NOMO-1 (cell line): ENCODE data around the gene SKAP1.
"Not testable (repeated sequence)": the region's sequence is repeated elsewhere in the genome, so short reads cannot be mapped to it uniquely, and the experiment has no call there.

ENCODE experiments used
- DNase-seq, 2 experiments: peaks; one replicate each; lab custom pipeline; 2025; ENCODE audit not compliant: unreplicated experiment in 2 of 2; lab: John Stamatoyannopoulos, UW

Gene SKAP1

GRCh38 chr17:48228720-48229119, 201.3 kb downstream of the SKAP1 start:
- no peak for DNase-seq

- peak in 1 of 2 experiments; percentile 5 for DNase-seq
These were observed 204.1 kb downstream of the SKAP1 start for GRCh38 chr17:48225725-48226567.

GRCh38 chr17:48223945-48224344, 206.1 kb downstream of the SKAP1 start:
- no peak for DNase-seq

GRCh38 chr17:48219617-48220016, 210.4 kb downstream of the SKAP1 start:
- DNase-seq: no peak

DNA sequence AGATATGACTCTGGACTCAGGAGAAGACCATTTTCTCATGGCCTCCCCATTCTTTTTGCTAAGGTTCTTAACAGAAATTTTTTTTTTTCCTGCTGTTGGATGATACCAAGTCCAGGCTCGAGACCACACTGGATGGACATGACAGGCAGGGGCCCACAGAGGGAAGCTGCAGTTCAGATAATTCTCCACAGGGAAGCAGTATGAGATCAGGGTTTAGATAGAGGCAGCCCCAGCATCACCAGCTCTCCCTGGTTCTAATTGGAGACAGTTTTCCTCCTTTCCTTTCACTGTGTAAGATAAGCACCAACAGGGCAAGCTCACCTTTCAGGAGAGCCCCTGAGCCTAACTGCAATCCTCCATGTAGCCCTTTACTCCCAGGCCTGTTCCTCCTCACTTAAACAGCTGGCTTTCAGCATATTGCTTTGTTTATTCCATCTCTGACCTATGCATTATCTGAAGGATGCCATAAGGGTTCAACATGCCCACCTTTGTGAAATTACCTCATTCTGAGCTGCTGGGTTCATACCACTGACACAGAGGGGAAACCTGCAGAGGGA, 214.4 kb downstream of the SKAP1 start:
- DNase-seq: peak in 1 of 2 experiments; percentile 1

- DNase-seq: no peak
These were observed 216.2 kb downstream of the SKAP1 start for GRCh38 chr17:48213797-48214196.

GRCh38 chr17:48211787-48212186, 218.2 kb downstream of the SKAP1 start:
- no peak for DNase-seq

DNA sequence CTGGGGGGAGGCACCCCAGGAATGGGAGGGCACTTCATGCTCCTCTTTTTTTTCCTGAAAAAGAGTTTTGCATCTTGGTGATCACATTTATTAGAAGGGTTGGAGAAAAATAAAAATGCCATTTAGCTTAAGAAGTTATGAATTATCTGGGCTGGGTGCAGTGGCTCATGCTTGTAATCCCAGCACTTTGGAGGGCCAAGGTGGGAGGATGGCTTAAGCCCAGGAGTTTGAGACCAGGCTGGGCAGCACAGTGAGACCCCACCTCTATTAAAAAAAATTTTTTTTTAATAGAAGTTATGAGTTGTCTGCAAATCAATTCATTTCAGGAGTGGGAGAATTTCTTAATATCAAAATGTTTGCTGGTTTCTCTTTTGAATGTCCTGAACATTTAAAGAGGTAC, 219.0 kb downstream of the SKAP1 start:
- DNase-seq: no peak

DNA sequence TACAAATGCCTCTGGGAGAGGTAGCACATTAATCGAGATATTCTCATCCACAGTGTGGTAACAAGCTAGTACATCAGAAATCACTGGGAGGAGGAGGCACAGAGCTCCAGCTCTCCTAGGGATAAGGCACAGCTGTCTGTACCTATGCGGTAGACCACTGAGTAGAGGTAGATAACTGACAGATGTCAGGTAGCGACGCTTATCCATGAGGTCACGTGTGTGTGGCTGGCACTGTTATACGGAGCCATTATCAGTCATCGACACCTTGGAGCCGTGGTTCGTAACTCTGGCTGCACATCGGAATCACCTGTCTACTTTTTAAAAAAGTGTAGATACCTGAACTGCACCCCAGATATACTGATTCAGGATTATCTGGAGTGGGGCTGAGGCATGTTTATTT, 220.0 kb downstream of the SKAP1 start:
- no peak for DNase-seq

GRCh38 chr17:48207776-48208544, 222.1 kb downstream of the SKAP1 start:
- DNase-seq: no peak

GRCh38 chr17:48207036-48207435, 223.0 kb downstream of the SKAP1 start:
- not testable (repeated sequence) for DNase-seq

DNA sequence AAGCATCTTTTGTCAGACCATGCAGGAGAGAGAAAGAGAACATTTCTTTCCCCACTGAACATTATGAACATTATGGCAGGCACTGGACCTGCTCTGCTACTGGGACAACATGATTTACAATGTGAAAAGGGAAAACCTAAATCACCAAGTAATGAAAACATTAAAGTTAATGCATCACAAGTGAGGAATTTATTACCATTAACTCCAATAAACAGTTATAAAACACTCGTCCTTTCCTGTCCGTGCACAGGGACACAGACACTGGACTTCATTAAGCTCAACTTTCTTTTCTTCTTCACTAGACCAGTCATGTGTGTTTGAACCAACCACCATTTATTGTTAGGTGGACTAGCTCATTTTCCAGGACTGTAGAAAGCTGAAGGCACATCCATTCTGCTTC, 227.1 kb downstream of the SKAP1 start:
- no peak for DNase-seq

DNA sequence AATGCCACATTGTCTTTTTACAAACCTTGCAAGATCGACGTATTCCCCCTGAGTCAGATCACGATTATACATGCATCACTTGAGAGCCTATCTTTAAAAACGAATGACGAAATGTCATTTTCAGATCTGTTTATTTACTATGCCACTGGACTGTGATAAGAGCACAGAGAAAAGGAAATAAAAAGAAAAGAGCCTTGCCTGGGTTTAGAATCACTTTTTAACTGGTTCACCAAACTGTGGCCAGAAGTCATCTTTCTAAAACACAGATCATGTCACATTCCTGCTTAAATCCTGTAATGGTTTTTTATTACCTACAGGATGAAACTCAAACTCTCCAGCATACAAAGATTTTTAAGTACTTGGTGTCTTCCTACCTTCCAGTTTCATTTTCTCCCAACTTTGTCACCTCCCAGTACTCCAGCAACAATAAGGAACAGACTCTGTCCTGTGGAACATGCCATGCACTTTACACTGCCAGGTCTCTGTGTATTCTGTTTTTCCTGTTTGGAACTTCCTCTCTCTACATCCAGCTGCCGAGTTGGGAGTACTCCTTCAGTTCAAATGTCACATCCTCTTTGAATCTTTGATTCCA, 231.0 kb downstream of the SKAP1 start:
- DNase-seq: peak in 1 of 2 experiments; percentile 2

DNA sequence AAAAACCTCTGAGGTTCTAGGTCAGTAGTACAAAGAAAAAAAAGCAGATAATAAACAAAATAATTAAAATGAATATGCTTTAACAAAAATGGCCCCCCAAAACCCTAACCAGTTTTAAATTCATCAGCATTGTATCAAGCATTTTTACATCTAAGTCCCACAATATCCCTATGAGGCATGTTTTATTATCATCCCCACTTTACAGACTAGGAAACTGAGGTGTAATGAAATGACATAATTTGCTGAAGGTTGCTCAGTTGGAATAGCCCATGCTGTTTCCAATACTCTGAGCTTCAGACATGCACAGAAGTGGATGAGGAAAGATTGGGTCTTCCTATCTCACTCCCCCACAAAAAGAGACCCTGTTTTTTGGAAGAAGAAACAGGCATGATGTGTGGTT, 234.1 kb downstream of the SKAP1 start:
- DNase-seq: no peak

DNA sequence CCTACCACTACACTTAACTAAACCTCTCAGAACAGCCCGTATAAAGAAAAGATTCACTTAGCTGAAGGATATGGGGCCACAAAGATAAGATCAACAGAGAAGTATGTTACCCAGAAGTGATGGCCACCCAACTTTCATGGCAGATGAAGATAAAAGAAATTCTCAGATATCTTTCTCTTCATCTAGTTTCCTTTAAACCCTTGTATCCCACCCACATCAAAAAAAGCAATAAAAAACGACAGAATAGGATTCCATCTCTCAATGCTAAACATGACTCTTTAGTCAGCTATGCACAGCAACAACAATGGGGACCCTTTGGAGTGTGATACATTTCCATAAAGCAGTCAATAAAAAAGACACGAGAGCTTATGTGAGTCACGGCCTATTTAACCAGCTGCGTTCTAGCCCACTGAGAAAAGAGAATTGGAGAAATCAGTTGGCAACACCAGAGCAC, 235.9 kb downstream of the SKAP1 start:
- DNase-seq: no peak

- DNase-seq: no peak
These were observed 237.7 kb downstream of the SKAP1 start for GRCh38 chr17:48192321-48192731.

GRCh38 chr17:48191362-48191761, 238.7 kb downstream of the SKAP1 start:
- no peak for DNase-seq

DNA sequence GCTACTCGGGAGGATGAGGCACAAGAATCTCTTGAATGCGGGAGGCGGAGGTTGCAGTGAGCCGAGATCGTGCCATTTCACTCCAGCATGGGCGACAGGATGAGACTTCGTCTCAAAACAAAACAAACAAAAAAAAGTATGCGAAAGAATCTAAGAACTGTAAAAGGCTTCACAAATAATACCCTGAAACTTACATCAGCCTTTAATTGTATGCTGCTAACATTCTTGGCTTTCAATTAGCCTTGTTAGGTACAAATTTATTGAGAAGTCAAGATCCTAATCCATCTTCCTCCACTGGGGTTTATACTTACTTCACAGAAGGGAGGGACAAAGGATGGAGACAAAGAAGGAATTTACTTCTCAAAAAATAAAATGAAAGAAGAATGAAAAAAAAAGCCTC, 239.1 kb downstream of the SKAP1 start:
- DNase-seq: no peak

DNA sequence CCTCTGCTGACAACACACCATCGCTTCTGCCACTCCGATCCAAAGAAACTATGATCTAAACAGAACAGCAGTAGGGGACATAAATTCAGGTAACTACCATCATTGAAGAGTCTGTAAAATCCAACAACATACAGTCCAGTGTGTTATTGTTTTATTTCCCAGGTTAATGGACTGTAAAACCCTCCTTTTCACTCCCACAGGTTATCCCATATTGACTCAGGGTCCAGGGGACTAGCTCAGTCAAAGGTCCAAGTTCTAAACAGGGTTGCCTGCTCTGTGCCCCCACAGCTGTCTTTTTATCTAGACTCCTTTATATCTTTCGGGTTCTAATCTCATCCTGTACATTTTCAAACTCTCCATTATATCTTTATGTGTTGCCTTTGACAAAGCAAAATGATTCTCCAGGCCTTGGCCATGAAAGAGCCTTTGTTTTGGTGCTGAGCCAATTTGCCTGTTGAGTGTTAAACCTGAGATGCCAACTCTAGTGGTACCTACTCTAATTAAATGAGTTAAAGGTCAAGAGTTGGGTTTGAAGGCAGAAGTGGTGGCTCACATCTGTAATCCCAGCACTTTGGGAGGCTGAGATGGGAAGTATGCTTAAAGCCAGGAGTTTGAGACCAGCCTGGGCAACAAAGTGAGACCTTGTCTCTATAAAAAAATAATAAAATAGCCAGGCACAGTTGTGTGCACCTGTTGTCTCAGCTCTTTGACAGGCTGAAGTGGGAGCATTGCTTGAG, 242.0 kb downstream of the SKAP1 start:
- DNase-seq: no peak

GRCh38 chr17:48186317-48186716, 243.7 kb downstream of the SKAP1 start:
- DNase-seq: not testable (repeated sequence)
